Stimulated activated effector memory CD8-positive, alpha-beta T cell treated with anti-CD3 and anti-CD28 coated beads, Interleukin-12 subunit alpha, Interleukin-12 subunit beta, amount 100 ng/mL, for 72 hours (primary cell): Measurements from ENCODE around the gene CCND3.
A peak's percentile ranks its signal among the peaks of the same experiment; 100 is the strongest.

Experiments
- ATAC-seq: fragments of 150-1000 bp; cut with Tn5 transposase; 2 replicates; pipeline ENCODE4 v1.10.0; 2021
- DNase-seq, 2 donors: peaks; one replicate each; pipeline ENCODE4 v3.0.0; 2021 to 2022; ENCODE audit warnings: low spot score in 2 of 2
- H3K27ac Mint-ChIP-seq: one replicate; pipeline ENCODE4 v1.8.0; 2022; ENCODE audit warnings: mild to moderate bottlenecking, mixed read lengths
- H3K36me3 Mint-ChIP-seq: one replicate; pipeline ENCODE4 v1.8.0; 2022; ENCODE audit warnings: mild to moderate bottlenecking, mixed read lengths
- H3K4me1 Mint-ChIP-seq: one replicate; pipeline ENCODE4 v1.8.0; 2022; ENCODE audit warnings: mixed read lengths
- H3K4me3 Mint-ChIP-seq: one replicate; pipeline ENCODE4 v1.8.0; 2022; ENCODE audit warnings: mild to moderate bottlenecking, mixed read lengths
- H3K9me3 Mint-ChIP-seq: one replicate; pipeline ENCODE4 v1.8.0; 2022; ENCODE audit warnings: mixed read lengths

The CCND3 gene

DNA sequence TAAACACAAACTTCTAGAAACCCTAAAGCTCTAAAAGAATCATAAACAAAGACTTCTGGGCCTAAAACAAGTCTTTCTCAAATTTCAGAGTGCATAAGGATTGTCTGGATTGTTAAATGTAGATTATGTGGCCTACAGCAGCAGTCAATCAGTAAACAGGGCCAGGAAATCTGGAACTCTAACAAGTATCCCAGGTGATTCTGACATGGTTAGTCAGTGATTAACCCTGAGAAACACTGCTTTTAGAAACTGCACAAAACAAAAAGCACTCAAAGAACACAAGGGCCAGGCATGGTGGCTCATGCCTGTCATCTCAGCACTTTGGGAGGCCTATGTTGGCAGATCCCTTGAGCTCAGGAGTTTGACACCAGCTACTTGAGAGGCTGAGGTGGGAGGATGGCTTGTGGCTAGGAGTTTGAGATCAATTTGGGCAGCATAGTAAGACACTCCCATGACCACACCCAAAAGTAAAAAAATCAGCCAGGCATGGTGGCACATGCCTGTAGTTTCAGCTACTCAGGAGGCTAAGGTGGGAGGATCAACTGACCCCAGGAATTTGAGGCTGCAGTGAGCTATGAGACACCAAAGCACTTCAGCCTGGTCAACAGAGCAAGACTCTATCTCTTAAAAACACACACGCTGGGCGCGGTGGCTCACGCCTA, 26.6 kb downstream of the CCND3 start:
- DNase-seq (no peak), ATAC-seq (no peak)
- Mint-ChIP-seq H3K9me3 (no peaks in the 10 kb centered on the region), H3K27ac (no peak overlapping the region), H3K36me3 (peaks cover 61% of the 10 kb centered on the region), H3K4me3 (no peak overlapping the region), H3K4me1 (peaks cover 14% of the 10 kb centered on the region)

DNA sequence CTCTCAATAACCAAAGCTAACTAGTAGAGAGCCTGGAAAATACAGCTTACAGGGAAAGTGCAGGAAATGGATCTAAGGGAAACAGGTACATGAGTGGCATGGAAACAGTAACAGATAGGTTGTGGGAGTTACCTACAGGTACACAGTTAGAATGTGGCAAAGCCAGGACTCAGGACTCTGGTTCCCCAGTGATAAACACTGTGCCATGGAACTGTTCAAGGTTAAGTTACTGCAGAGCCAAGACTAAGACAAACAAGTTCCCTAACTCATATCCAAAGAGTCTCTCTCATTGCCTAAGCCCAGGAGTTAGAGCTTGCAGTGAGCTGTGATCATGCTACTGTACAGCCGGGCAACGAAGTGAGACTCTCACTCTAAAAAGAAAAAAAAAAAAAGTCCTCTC, 27.3 kb downstream of the CCND3 start:
- H3K27ac Mint-ChIP-seq: no peak overlapping the region
- no peak overlapping the region for H3K4me3 Mint-ChIP-seq
- peaks cover 8% of the 10 kb centered on the region for H3K4me1 Mint-ChIP-seq
- peaks cover 65% of the 10 kb centered on the region for H3K36me3 Mint-ChIP-seq
- H3K9me3 Mint-ChIP-seq: no peaks in the 10 kb centered on the region
- DNase-seq (no peak), ATAC-seq (no peak)

GRCh38 chr6:41909727-41910126, 31.9 kb downstream of the CCND3 start:
- Mint-ChIP-seq H3K4me3 (no peak overlapping the region), H3K4me1 (no peaks in the 10 kb centered on the region), H3K27ac (no peak overlapping the region), H3K9me3 (no peaks in the 10 kb centered on the region), H3K36me3 (peaks cover 74% of the 10 kb centered on the region)
- DNase-seq: no peak
- no peak for ATAC-seq

DNA sequence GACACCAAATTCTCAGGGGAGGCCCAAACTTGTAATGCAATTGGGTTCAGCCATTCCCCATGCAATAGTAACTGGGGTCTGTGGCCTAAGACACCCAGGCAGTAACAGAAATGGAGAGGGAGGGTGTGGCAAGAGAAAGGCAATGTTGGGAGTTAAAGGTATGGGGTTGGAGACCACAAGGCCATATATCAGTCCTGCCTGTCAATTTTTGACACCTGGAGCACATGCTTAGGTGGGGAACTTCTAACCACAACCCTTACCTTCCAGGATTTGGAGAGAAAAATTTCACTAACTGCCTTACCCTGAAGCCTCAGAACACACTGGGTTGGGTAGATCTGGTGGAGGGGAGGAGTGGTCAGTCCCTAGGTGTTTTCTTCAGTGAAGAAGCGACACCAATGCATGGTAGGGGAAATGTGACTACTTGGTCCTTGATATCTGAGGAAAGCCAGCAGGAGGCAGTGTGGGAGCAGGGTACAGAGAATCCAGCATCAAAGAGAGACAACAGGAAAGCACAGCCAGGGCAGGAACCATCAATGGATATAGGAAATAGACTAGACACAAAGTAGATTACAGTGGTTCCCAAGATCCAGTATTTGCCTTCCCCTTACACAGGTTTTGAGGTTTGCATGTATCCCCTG, 39.6 kb downstream of the CCND3 start:
- DNase-seq (peak; percentile 24 to 67), ATAC-seq (peak; percentile 63)
- peaks cover 13% of the 10 kb centered on the region for H3K4me1 Mint-ChIP-seq
- H3K27ac Mint-ChIP-seq: peak overlapping the region; percentile 12
- no peak overlapping the region for H3K4me3 Mint-ChIP-seq
- no peaks in the 10 kb centered on the region for H3K9me3 Mint-ChIP-seq
- H3K36me3 Mint-ChIP-seq: peaks cover 41% of the 10 kb centered on the region

DNA sequence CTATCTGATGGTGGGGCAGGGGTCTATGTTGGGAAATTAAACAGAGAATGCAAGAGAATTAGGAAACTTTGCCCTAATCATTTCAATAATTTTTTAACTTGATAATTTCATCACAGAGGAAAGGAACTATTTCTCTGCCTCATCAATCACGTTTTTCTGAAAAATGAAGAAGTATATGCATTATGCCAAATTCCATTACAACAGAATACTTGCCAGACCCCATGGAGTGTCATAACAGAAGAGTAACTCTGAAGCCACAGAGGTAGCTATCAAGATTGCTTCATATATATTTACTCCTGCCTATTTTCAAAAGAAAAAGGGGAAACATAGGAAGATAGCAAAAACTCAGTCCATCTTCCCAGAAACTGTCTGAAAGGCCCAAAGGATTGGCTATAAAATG, 40.7 kb downstream of the CCND3 start:
- H3K36me3 Mint-ChIP-seq: peaks cover 30% of the 10 kb centered on the region
- no peaks in the 10 kb centered on the region for H3K9me3 Mint-ChIP-seq
- H3K4me1 Mint-ChIP-seq: peaks cover 19% of the 10 kb centered on the region
- DNase-seq (no peak), ATAC-seq (no peak)
- no peak overlapping the region for H3K4me3 Mint-ChIP-seq
- H3K27ac Mint-ChIP-seq: no peak overlapping the region

GRCh38 chr6:41896281-41896680, 45.3 kb downstream of the CCND3 start:
- no peak for ATAC-seq
- Mint-ChIP-seq H3K36me3 (peaks cover 10% of the 10 kb centered on the region), H3K9me3 (no peaks in the 10 kb centered on the region), H3K4me1 (peaks cover 11% of the 10 kb centered on the region), H3K27ac (no peak overlapping the region), H3K4me3 (no peak overlapping the region)
- no peak for DNase-seq

GRCh38 chr6:41895300-41896233, 46.0 kb downstream of the CCND3 start, which contains the start of gene USP49:
USP49 (minus strand) TSS chr6:41895375; CDS start chr6:41806983, 88,392 bp downstream.
- Mint-ChIP-seq H3K36me3 (peaks cover 8% of the 10 kb centered on the region), H3K9me3 (no peaks in the 10 kb centered on the region), H3K4me3 (no peak within 1 kb of the TSS), H3K27ac (no peak within 1 kb of the TSS), H3K4me1 (peaks cover 11% of the 10 kb centered on the region)
- DNase-seq: peak; percentile 86 to 93
- peak; percentile 96 for ATAC-seq

DNA sequence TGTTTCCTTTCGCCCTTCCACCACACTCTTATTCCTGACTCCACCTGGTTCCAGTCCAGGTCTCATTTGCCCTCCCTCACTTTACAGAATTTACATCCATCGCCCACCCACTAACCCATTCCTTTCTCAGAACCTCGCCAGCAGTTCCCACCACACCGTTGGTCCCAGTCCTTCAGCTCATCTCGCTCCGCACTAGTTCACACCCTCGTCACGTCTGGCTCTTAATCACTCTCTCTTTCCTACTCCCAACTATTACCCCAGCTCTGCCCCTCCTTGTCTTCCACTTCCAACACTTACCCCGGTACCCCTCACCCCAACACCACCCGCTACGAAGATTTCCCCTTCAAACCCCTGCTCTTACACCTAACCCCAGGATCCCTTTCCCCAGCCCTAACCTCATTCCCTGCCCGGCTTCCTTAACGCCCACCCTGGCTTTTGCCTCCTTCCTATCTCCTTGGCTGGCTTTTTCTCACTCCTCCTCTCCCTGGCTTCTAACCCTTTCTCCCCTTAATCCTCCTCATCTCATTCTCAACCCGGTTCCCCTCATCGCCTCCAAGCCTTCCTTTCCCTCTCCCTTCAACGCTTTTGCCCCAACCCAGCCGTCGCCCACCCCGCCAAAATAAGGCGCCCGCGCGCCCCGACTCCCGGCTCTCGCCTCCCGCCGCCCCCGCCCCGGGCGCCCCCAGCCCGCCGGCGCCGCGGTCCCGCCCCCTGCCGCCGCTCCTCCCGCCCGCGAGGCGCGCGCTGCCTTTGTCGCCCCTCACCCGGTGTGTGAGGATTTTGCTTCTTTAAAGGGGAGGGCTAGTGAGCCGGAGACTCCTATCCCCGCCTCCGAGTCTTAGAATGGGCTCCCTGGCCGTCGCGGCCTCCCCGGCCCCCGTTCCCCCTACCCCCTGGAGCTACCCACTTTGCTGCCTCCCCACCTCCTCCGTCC, 47.0 kb downstream of the CCND3 start:
- H3K4me1 Mint-ChIP-seq: peaks cover 11% of the 10 kb centered on the region
- no peak overlapping the region for H3K27ac Mint-ChIP-seq
- H3K9me3 Mint-ChIP-seq: no peaks in the 10 kb centered on the region
- H3K36me3 Mint-ChIP-seq: peaks cover 8% of the 10 kb centered on the region
- peak; percentile 47 for ATAC-seq
- no peak overlapping the region for H3K4me3 Mint-ChIP-seq
- no peak for DNase-seq

GRCh38 chr6:41892921-41893564, 48.6 kb downstream of the CCND3 start:
- H3K36me3 Mint-ChIP-seq: peaks cover under 1% of the 10 kb centered on the region
- no peak for ATAC-seq
- no peak overlapping the region for H3K4me3 Mint-ChIP-seq
- H3K9me3 Mint-ChIP-seq: no peaks in the 10 kb centered on the region
- no peak for DNase-seq
- H3K27ac Mint-ChIP-seq: no peak overlapping the region
- peaks cover 11% of the 10 kb centered on the region for H3K4me1 Mint-ChIP-seq

- H3K4me3 Mint-ChIP-seq: no peak overlapping the region
- H3K9me3 Mint-ChIP-seq: no peaks in the 10 kb centered on the region
- ATAC-seq: no peak
- H3K36me3 Mint-ChIP-seq: no peaks in the 10 kb centered on the region
- H3K27ac Mint-ChIP-seq: no peak overlapping the region
- no peak for DNase-seq
- no peaks in the 10 kb centered on the region for H3K4me1 Mint-ChIP-seq
These were observed 54.3 kb downstream of the CCND3 start for GRCh38 chr6:41887331-41887751.

GRCh38 chr6:41885930-41886329, 55.7 kb downstream of the CCND3 start:
- DNase-seq (no peak), ATAC-seq (no peak)
- no peaks in the 10 kb centered on the region for H3K9me3 Mint-ChIP-seq
- H3K36me3 Mint-ChIP-seq: no peaks in the 10 kb centered on the region
- no peak overlapping the region for H3K27ac Mint-ChIP-seq
- H3K4me1 Mint-ChIP-seq: no peaks in the 10 kb centered on the region
- H3K4me3 Mint-ChIP-seq: no peak overlapping the region

- Mint-ChIP-seq H3K4me1 (no peaks in the 10 kb centered on the region), H3K27ac (no peak overlapping the region), H3K4me3 (no peak overlapping the region), H3K36me3 (no peaks in the 10 kb centered on the region), H3K9me3 (no peaks in the 10 kb centered on the region)
- DNase-seq: no peak
- no peak for ATAC-seq
These were observed 56.7 kb downstream of the CCND3 start for GRCh38 chr6:41884957-41885356.
